HEK293 (cell line): ENCODE data around the gene EIF4A3.
"Not testable (repeated sequence)": the region's sequence is repeated elsewhere in the genome, so short reads cannot be mapped to it uniquely, and the experiment has no call there.

Experiments used
- CTCF ChIA-PET: fragments of 350-600 bp; formaldehyde crosslinking; extraction: SDS; loops from one replicate; lab custom pipeline; 2021; ENCODE audit warnings: antibody characterized with exemption; lab: Yijun Ruan, JAX
- POLR2A ChIA-PET: fragments of 300-600 bp; formaldehyde crosslinking; extraction: SDS; loops from one replicate; lab custom pipeline; 2020; ENCODE audit warnings: antibody characterized with exemption, inconsistent platforms; lab: Yijun Ruan, JAX
- H3K27ac ChIP-seq: fragments of 200-500 bp; sonication (Bioruptor generic); 2 replicates; pipeline ENCODE4 v1.5.1; 2014; ENCODE audit warnings: low read depth, low read length, control low read depth, inconsistent platforms; ENCODE audit errors: extremely low read depth
- H3K36me3 ChIP-seq, 2 experiments: fragments of 200-500 bp in 1 of 2; sonication (Bioruptor generic) in 1 of 2; 1 replicate in 1 of 2; 2 replicates in 1 of 2; pipeline ENCODE4 v1.5.1; 2014 to 2017; ENCODE audit warnings: inconsistent platforms in 2 of 2, low read length in 2 of 2; ENCODE audit not compliant: control insufficient read depth in 2 of 2, insufficient read depth in 1 of 2
- H3K4me1 ChIP-seq: fragments of 200-500 bp; sonication (Bioruptor generic); 2 replicates; pipeline ENCODE4 v1.5.1; 2014; ENCODE audit warnings: mild to moderate bottlenecking, low read length, inconsistent platforms; ENCODE audit not compliant: control insufficient read depth, insufficient read depth
- H3K4me3 ChIP-seq: 2 replicates; pipeline ENCODE4 v1.5.1; 2011; ENCODE audit warnings: low read depth, mild to moderate bottlenecking, control low read depth, low read length, moderate library complexity
- H3K9me3 ChIP-seq: fragments of 200-500 bp; sonication (Bioruptor generic); 2 replicates; pipeline ENCODE4 v1.5.1; 2014; ENCODE audit warnings: low read depth, low read length, inconsistent platforms; ENCODE audit not compliant: control insufficient read depth, insufficient read depth
- GLIS1 ChIP-seq: fragments of 450-650 bp; formaldehyde crosslinking; IDR thresholded peaks from 2 replicates; pipeline ENCODE4 v1.5.1; 2016; ENCODE audit warnings: missing biosample characterization, missing genetic modification characterization
- KLF8 ChIP-seq: fragments of 450-650 bp; formaldehyde crosslinking; IDR thresholded peaks from 2 replicates; pipeline ENCODE4 v1.5.1; 2016; ENCODE audit warnings: missing biosample characterization, missing genetic modification characterization
- KLF9 ChIP-seq: fragments of 450-650 bp; formaldehyde crosslinking; IDR thresholded peaks from 2 replicates; pipeline ENCODE4 v1.5.1; 2016; ENCODE audit warnings: missing biosample characterization, missing genetic modification characterization, low read depth
- REST ChIP-seq: fragments of 450-650 bp; formaldehyde crosslinking; IDR thresholded peaks from 2 replicates; pipeline ENCODE4 v1.5.1; 2016; ENCODE audit warnings: missing biosample characterization, missing genetic modification characterization
- SETDB1 ChIP-seq: IDR thresholded peaks from one replicate; pipeline ENCODE4 v1.6.1; 2017; ENCODE audit warnings: mild to moderate bottlenecking, low read length, moderate library complexity, mixed read lengths; ENCODE audit not compliant: insufficient read length
- ZBTB17 ChIP-seq: fragments of 450-650 bp; formaldehyde crosslinking; IDR thresholded peaks from 2 replicates; pipeline ENCODE4 v1.5.1; 2016; ENCODE audit warnings: missing biosample characterization, missing genetic modification characterization
- ZNF157 ChIP-seq: fragments of 450-650 bp; formaldehyde crosslinking; IDR thresholded peaks from 2 replicates; pipeline ENCODE4 v1.5.1; 2016; ENCODE audit warnings: missing biosample characterization, missing genetic modification characterization
- ZNF184 ChIP-seq: fragments of 450-650 bp; IDR thresholded peaks from 2 replicates; pipeline ENCODE4 v1.5.1; 2018; ENCODE audit warnings: missing biosample characterization, mild to moderate bottlenecking, missing genetic modification characterization
- ZNF26 ChIP-seq: fragments of 450-650 bp; formaldehyde crosslinking; IDR thresholded peaks from 2 replicates; pipeline ENCODE4 v1.5.1; 2016; ENCODE audit warnings: missing biosample characterization, missing genetic modification characterization
- ZNF280D ChIP-seq: fragments of 450-650 bp; formaldehyde crosslinking; IDR thresholded peaks from 2 replicates; pipeline ENCODE4 v1.5.1; 2016; ENCODE audit warnings: missing biosample characterization, missing genetic modification characterization
- ZNF335 ChIP-seq: fragments of 450-650 bp; formaldehyde crosslinking; conservative IDR thresholded peaks from 2 replicates; pipeline ENCODE4 v1.5.1; 2016; ENCODE audit warnings: missing biosample characterization, missing genetic modification characterization
- ZNF518A ChIP-seq: fragments of 450-650 bp; formaldehyde crosslinking; conservative IDR thresholded peaks from 2 replicates; pipeline ENCODE4 v1.5.1; 2016; ENCODE audit warnings: low read depth, missing biosample characterization, missing genetic modification characterization
- ZNF529 ChIP-seq: fragments of 450-650 bp; formaldehyde crosslinking; IDR thresholded peaks from 2 replicates; pipeline ENCODE4 v1.5.1; 2017; ENCODE audit warnings: missing genetic modification characterization, missing biosample characterization; ENCODE audit not compliant: insufficient replicate concordance
- ZNF629 ChIP-seq: fragments of 450-650 bp; formaldehyde crosslinking; IDR thresholded peaks from 2 replicates; pipeline ENCODE4 v1.5.1; 2017; ENCODE audit warnings: missing biosample characterization, missing genetic modification characterization
- TF ChIP-seq, protein P1 (sequence below): fragments of 450-650 bp; formaldehyde crosslinking; IDR thresholded peaks from 2 replicates; pipeline ENCODE4 v1.5.1; 2016; ENCODE audit warnings: missing biosample characterization, missing genetic modification characterization

Gene EIF4A3

GRCh38 chr17:80160536-80160935 is 13.6 kb upstream of the EIF4A3 start:
- H3K36me3 ChIP-seq: no peaks in the 10 kb centered on the region
- peaks cover 6% of the 10 kb centered on the region; the same call in 1 of the 2 replicates for H3K4me1 ChIP-seq
- H3K4me3 ChIP-seq: no peak overlapping the region
- ChIA-PET POLR2A (no interaction called here), CTCF (interaction anchor here (0.8 to 1.0 kb wide), 2 partner anchors 59 to 203 kb away, joined by 3 to 4 read pairs; partner anchors contain the start of gene GAA)
- no peaks in the 10 kb centered on the region for H3K9me3 ChIP-seq
- no peak overlapping the region for H3K27ac ChIP-seq
- peak; percentile 45; the same call in 1 of the 2 replicates for TF ChIP-seq ZNF335 (tag by site-specific recombination)
- no peak for TF ChIP-seq KLF9

DNA sequence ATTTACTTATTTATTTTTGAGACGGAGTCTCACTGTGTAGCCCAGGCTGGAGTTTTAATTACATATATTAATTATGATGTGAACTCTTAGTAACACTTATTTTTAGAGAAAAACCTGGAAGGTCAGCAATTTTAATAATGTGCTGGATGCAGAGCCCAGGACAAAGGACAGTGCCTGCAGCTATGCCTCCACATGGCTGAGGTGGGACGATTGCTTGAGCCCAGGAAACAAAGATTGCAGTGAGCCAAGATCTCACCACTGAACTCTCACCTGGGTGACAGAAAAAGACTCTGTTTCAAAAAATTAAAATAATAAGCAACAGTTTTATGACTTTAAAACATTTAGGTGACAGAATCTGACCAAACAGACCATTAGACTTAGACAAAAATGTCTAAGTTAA is 11.9 kb upstream of the EIF4A3 start:
- Histone ChIP-seq H3K36me3 (no peaks in the 10 kb centered on the region), H3K4me3 (no peak overlapping the region), H3K9me3 (no peaks in the 10 kb centered on the region), H3K4me1 (peaks cover 6% of the 10 kb centered on the region; the same call in 1 of the 2 replicates), H3K27ac (no peak overlapping the region)
- TF ChIP-seq REST (tag by site-specific recombination) (0 out of 2 replicates have a peak, but pooled peaks have one; percentile 15), ZNF26 (no peak)
- POLR2A ChIA-PET: interaction anchor here (0.6 to 0.9 kb wide), 2 partner anchors 11 to 15 kb away, joined by 3 read pairs; partner anchors contain the start of gene EIF4A3
- CTCF ChIA-PET: no interaction called here

- POLR2A ChIA-PET, H3K4me3 ChIP-seq, H3K27ac ChIP-seq, H3K9me3 ChIP-seq, H3K36me3 ChIP-seq, H3K4me1 ChIP-seq: not testable (repeated sequence)
- CTCF ChIA-PET: interaction anchor here (1.4 kb wide), 1 partner anchor 54 kb away, joined by 5 read pairs; the partner anchor contains the start of gene GAA
- peak; percentile 32; the same call in 1 of the 2 replicates for TF ChIP-seq ZNF157
- TF ChIP-seq ZNF629 (tag by site-specific recombination): 0 out of 2 replicates have a peak, but pooled peaks have one; percentile 14
- TF ChIP-seq, protein P1, sequence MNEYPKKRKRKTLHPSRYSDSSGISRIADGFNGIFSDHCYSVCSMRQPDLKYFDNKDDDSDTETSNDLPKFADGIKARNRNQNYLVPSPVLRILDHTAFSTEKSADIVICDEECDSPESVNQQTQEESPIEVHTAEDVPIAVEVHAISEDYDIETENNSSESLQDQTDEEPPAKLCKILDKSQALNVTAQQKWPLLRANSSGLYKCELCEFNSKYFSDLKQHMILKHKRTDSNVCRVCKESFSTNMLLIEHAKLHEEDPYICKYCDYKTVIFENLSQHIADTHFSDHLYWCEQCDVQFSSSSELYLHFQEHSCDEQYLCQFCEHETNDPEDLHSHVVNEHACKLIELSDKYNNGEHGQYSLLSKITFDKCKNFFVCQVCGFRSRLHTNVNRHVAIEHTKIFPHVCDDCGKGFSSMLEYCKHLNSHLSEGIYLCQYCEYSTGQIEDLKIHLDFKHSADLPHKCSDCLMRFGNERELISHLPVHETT: 0 out of 2 replicates have a peak, but pooled peaks have one; percentile 30
- TF ChIP-seq KLF8 (tag by site-specific recombination): peak; percentile 50; the same call in 1 of the 2 replicates
- TF ChIP-seq ZBTB17 (tag by site-specific recombination): peak; percentile 32; the same call in 1 of the 2 replicates
- TF ChIP-seq ZNF529: peak; percentile 71
- peak; percentile 96 for TF ChIP-seq SETDB1
- peak; percentile 80; the same call in 1 of the 2 replicates for TF ChIP-seq ZNF184
- TF ChIP-seq ZNF518A: peak; percentile 37; the same call in 1 of the 2 replicates
- peak; percentile 92; the same call in 1 of the 2 replicates for TF ChIP-seq ZNF280D
- peak; percentile 19; the same call in 1 of the 2 replicates for TF ChIP-seq GLIS1 (tag by site-specific recombination)
Observed at GRCh38 chr17:80155600-80155999, 8.7 kb upstream of the EIF4A3 start.
